Subcutaneous abdominal adipose tissue (tissue), 5 donors: ENCODE data around the gene PPP3CB.

Experiments
- H3K27ac ChIP-seq: one replicate; pipeline ENCODE4 v1.7.0; 2013; ENCODE audit warnings: low read depth, mild to moderate bottlenecking, inconsistent platforms, low read length, moderate library complexity
- H3K27me3 ChIP-seq, 5 donors: one replicate each; pipeline ENCODE4 v1.7.0; 2013; ENCODE audit warnings: low read length in 5 of 5, inconsistent platforms in 1 of 5; ENCODE audit not compliant: control insufficient read depth in 5 of 5, insufficient read depth in 4 of 5
- H3K36me3 ChIP-seq, 5 donors: one replicate each; pipeline ENCODE4 v1.7.0; 2013; ENCODE audit warnings: low read length in 5 of 5; ENCODE audit not compliant: control insufficient read depth in 5 of 5, insufficient read depth in 5 of 5
- H3K4me1 ChIP-seq, 5 donors: one replicate each; pipeline ENCODE4 v1.7.0; 2013; ENCODE audit warnings: low read length in 5 of 5, mild to moderate bottlenecking in 3 of 5, moderate library complexity in 1 of 5; ENCODE audit not compliant: control insufficient read depth in 5 of 5, insufficient read depth in 5 of 5
- H3K4me3 ChIP-seq, 5 donors: one replicate each; pipeline ENCODE4 v1.7.0; 2013; ENCODE audit warnings: low read length in 5 of 5, low read depth in 1 of 5
- H3K9ac ChIP-seq, 5 donors: one replicate each; pipeline ENCODE4 v1.7.0; 2013; ENCODE audit warnings: low read length in 5 of 5, mild to moderate bottlenecking in 4 of 5, moderate library complexity in 3 of 5
- H3K9me3 ChIP-seq, 5 donors: one replicate each; pipeline ENCODE4 v1.7.0; 2013; ENCODE audit warnings: low read length in 5 of 5; ENCODE audit not compliant: control insufficient read depth in 5 of 5
- donor health status: healthy.
- donor health status: healthy.
- donor health status: healthy.
- donor health status: healthy.
- donor health status: healthy.

Gene PPP3CB

GRCh38 chr10:73388228-73388627, 107.6 kb downstream of the PPP3CB start:
- Histone ChIP-seq H3K36me3 (peaks cover 39 to 71% (median 58%) of the 10 kb centered on the region in 5 donors), H3K27me3 (no peaks in the 10 kb centered on the region), H3K4me3 (no peak overlapping the region), H3K27ac (no peak overlapping the region), H3K9ac (peak overlapping the region in 1 of 5 donors; percentile 20), H3K9me3 (no peaks in the 10 kb centered on the region), H3K4me1 (no peaks in the 10 kb centered on the region)

GRCh38 chr10:73386583-73386982, 109.2 kb downstream of the PPP3CB start:
- Histone ChIP-seq H3K9ac (no peak overlapping the region), H3K9me3 (no peaks in the 10 kb centered on the region), H3K4me1 (no peaks in the 10 kb centered on the region), H3K4me3 (no peak overlapping the region), H3K27ac (no peak overlapping the region), H3K36me3 (peaks cover 48 to 82% (median 70%) of the 10 kb centered on the region in 5 donors), H3K27me3 (no peaks in the 10 kb centered on the region)
